Stimulated activated naive CD8-positive, alpha-beta T cell treated with anti-CD3 and anti-CD28 coated beads, Interleukin-15, amount 100 ng/mL, for 72 hours (primary cell): Measurements from ENCODE around the gene CAMKMT.
A peak's percentile ranks its signal among the peaks of the same experiment; 100 is the strongest.

Experiments used
- ATAC-seq: fragments of 150-1000 bp; cut with Tn5 transposase; 2 replicates; pipeline ENCODE4 v1.10.0; 2021; ENCODE audit warnings: mild to moderate bottlenecking, moderate library complexity
- DNase-seq, 2 donors: peaks; one replicate each; pipeline ENCODE4 v3.0.0; 2021 to 2022
- H3K27ac Mint-ChIP-seq, 2 donors: one replicate each; pipeline ENCODE4 v1.8.0; 2022; ENCODE audit warnings: mild to moderate bottlenecking in 2 of 2, mixed read lengths in 2 of 2, moderate library complexity in 2 of 2
- H3K27me3 Mint-ChIP-seq: one replicate; pipeline ENCODE4 v1.8.0; 2022; ENCODE audit warnings: mixed read lengths
- H3K4me1 Mint-ChIP-seq: one replicate; pipeline ENCODE4 v1.8.0; 2022; ENCODE audit warnings: mild to moderate bottlenecking, mixed read lengths
- H3K4me3 Mint-ChIP-seq, 2 donors: one replicate each; pipeline ENCODE4 v1.8.0; 2022; ENCODE audit warnings: mild to moderate bottlenecking in 2 of 2, mixed read lengths in 2 of 2, moderate library complexity in 1 of 2
- H3K9me3 Mint-ChIP-seq, 2 donors: one replicate each; pipeline ENCODE4 v1.8.0; 2022; ENCODE audit warnings: mixed read lengths in 2 of 2

CAMKMT gene

GRCh38 chr2:44802777-44803424 is 441.2 kb downstream of the CAMKMT start:
- peaks cover 27% of the 10 kb centered on the region for H3K4me1 Mint-ChIP-seq
- ATAC-seq (peak; percentile 12), DNase-seq (no peak)
- no peak overlapping the region for H3K4me3 Mint-ChIP-seq
- no peaks in the 10 kb centered on the region for H3K9me3 Mint-ChIP-seq
- H3K27me3 Mint-ChIP-seq = peaks cover 96% of the 10 kb centered on the region
- H3K27ac Mint-ChIP-seq = no peak overlapping the region

- no peaks in the 10 kb centered on the region for H3K9me3 Mint-ChIP-seq
- H3K27ac Mint-ChIP-seq = no peak overlapping the region
- no peak for ATAC-seq
- no peak overlapping the region for H3K4me3 Mint-ChIP-seq
- peaks cover 27% of the 10 kb centered on the region for H3K4me1 Mint-ChIP-seq
- peaks cover 91% of the 10 kb centered on the region for H3K27me3 Mint-ChIP-seq
- DNase-seq = no peak
These were observed 442.9 kb downstream of the CAMKMT start for GRCh38 chr2:44804406-44805265.

DNA sequence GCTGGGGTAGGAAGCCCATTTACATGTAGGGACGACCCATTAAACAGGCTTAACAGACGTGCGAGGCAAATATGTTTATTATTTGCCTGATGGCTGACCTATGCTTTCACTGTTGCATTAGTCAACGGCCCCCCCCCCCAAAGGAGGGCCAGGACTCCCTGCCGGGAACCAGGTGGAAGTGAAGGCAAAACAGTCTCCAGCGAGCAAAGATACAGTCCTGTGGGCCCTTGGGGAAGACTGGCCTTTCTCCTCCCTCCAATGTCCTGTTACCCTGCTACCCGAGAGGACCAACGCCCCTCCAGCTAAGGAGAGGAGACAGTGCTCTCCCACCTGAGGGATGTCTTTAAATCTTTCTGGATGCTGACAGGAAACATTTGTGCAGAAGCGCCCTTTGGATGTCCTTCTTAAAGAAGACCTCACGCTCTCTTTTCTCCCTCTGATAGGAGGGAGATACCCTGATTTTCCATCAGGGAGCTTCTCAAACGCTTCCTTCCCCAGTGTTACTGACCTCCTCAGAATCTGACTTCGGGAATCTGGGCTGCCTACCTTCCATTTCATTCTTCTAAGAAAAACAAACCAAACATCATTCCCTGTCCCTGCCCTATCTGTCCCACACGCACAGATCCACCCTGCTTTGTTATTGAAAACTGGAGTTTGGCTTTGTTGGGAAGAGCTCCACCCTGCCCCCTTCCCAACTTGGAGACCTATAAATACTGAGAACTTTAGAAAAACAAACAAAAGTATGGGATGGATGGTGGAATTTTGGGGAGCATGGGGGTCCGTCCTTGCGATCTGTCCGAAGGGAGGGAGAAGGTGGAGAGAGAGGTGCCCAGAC is 443.9 kb downstream of the CAMKMT start:
- Mint-ChIP-seq H3K4me3 (no peak overlapping the region), H3K27me3 (peaks cover 91% of the 10 kb centered on the region)
- no peak for DNase-seq

DNA sequence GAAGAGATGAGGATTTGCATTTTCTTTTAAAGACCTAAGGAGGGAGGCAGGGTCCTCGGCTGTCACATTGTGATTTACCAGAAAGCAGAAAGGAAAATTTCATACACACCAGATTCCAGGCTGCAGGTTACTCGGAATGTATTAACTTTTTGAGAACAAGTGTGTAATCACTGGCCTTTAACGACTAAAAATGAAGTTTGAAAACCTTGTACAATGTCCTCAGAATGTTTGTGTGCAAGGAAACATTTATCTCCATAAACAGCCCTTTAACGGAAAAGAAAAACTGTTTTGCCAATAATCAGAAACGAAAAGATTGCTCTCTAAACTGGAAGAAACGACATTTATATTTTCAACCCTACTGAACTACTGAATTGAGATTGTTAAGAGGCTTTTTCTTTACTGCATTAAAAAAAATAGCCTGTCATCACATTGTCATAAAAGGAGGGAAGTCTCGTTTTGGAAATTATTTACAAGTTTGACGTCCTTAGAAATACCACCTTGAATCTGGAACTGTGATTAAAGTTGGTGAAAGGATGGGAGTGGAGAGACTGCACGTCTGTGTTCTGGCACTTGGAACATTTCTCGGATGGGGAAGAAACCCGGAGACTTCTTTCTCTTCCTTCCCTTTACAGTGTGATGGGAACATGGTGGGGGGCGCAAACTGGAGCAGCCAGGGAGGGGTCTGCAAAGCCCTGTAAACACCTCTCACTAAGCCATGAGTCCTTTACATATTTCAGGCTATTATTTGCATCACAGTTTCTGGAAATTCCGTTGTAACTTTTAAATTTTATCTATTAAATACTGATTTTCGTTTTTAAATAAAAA is 445.7 kb downstream of the CAMKMT start:
- Mint-ChIP-seq H3K27ac (no peak overlapping the region), H3K9me3 (peaks cover 4 to 8% of the 10 kb centered on the region in 2 donors), H3K4me3 (no peak overlapping the region), H3K27me3 (peaks cover 89% of the 10 kb centered on the region), H3K4me1 (peaks cover 10% of the 10 kb centered on the region)
- DNase-seq (no peak), ATAC-seq (no peak)

More for the DNA sequence above, 443.9 kb downstream of the CAMKMT start:
- Mint-ChIP-seq H3K9me3 (no peaks in the 10 kb centered on the region), H3K4me1 (peaks cover 27% of the 10 kb centered on the region), H3K27ac (no peak overlapping the region)
- ATAC-seq = no peak

GRCh38 chr2:44810892-44811530 is 449.3 kb downstream of the CAMKMT start:
- Mint-ChIP-seq H3K27me3 (peaks cover 87% of the 10 kb centered on the region), H3K4me1 (no peaks in the 10 kb centered on the region), H3K27ac (peak overlapping the region in 1 of 2 donors; percentile 78), H3K9me3 (peaks cover 4 to 8% of the 10 kb centered on the region in 2 donors), H3K4me3 (no peak overlapping the region)
- DNase-seq (no peak), ATAC-seq (no peak)

DNA sequence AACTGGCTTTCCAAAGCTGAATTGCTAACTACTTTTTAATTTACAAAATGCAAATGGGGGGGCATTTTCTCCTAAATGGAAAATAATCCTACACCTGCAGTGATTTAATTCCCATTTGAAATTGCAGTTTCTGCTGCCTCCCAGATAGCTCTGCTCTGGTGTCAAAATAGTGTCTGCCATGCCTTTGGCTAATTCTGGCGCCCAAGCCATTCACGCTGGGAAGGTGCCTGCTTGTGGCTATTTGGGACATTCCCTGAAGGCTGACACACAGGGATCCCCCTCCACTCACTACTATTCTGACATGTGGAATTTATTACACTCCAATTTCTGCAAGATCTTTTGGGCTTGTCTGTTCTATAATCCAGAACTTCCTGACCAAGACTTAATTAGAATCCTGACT is 451.4 kb downstream of the CAMKMT start:
- no peak overlapping the region for H3K27ac Mint-ChIP-seq
- peaks cover 76% of the 10 kb centered on the region for H3K27me3 Mint-ChIP-seq
- peaks cover 4 to 8% of the 10 kb centered on the region in 2 donors for H3K9me3 Mint-ChIP-seq
- H3K4me3 Mint-ChIP-seq = no peak overlapping the region
- ATAC-seq (no peak), DNase-seq (no peak)
- no peaks in the 10 kb centered on the region for H3K4me1 Mint-ChIP-seq

GRCh38 chr2:44813658-44814057 is 451.9 kb downstream of the CAMKMT start:
- Mint-ChIP-seq H3K27me3 (peaks cover 79% of the 10 kb centered on the region), H3K4me3 (no peak overlapping the region), H3K9me3 (peaks cover 4 to 8% of the 10 kb centered on the region in 2 donors), H3K27ac (no peak overlapping the region), H3K4me1 (no peaks in the 10 kb centered on the region)
- no peak for DNase-seq
- no peak for ATAC-seq

- Mint-ChIP-seq H3K9me3 (no peaks in the 10 kb centered on the region), H3K4me3 (no peak overlapping the region), H3K27ac (no peak overlapping the region), H3K27me3 (peaks cover 57% of the 10 kb centered on the region), H3K4me1 (no peaks in the 10 kb centered on the region)
- no peak for DNase-seq
- no peak for ATAC-seq
These were observed 455.5 kb downstream of the CAMKMT start for GRCh38 chr2:44817256-44817655.

DNA sequence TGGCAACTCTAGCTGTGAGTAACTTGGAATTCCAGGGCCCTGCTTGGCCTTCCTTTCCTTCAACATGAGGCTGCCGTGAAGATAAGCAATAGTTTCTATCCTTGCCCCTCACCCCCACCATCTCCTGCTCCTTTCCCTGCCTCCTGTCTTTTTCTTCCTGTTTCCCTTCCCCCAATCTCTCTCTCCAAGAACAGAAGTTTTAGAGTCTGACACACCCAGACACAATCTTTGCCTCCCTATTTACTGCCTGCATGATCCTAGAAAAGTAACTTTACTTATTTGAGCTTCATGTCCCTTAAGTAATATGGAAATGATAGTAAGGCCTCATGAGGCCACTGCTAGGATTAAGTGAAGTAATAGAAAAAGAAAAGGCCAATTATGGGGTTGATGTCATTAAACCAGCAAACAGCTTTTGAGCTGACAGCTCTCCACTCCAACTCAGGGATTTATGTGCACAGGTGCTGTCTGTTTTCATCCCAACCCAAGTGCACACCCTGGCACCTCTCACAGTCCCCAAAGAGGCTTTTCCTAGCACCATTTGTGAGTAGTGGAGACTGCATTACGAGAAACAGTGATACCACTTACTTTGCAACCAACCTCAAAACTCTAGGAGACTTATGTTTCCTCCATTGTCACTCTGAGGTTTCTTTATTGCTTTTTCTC is 456.1 kb downstream of the CAMKMT start:
- no peak overlapping the region for H3K4me3 Mint-ChIP-seq
- DNase-seq (no peak), ATAC-seq (no peak)
- H3K27ac Mint-ChIP-seq = no peak overlapping the region
- H3K4me1 Mint-ChIP-seq = no peaks in the 10 kb centered on the region
- H3K9me3 Mint-ChIP-seq = no peaks in the 10 kb centered on the region
- H3K27me3 Mint-ChIP-seq = peaks cover 55% of the 10 kb centered on the region

- DNase-seq (no peak), ATAC-seq (no peak)
- no peaks in the 10 kb centered on the region for H3K4me1 Mint-ChIP-seq
- no peaks in the 10 kb centered on the region for H3K9me3 Mint-ChIP-seq
- H3K27me3 Mint-ChIP-seq = peaks cover 50% of the 10 kb centered on the region
- no peak overlapping the region for H3K4me3 Mint-ChIP-seq
- no peak overlapping the region for H3K27ac Mint-ChIP-seq
These were observed 457.3 kb downstream of the CAMKMT start for GRCh38 chr2:44819061-44819460.

DNA sequence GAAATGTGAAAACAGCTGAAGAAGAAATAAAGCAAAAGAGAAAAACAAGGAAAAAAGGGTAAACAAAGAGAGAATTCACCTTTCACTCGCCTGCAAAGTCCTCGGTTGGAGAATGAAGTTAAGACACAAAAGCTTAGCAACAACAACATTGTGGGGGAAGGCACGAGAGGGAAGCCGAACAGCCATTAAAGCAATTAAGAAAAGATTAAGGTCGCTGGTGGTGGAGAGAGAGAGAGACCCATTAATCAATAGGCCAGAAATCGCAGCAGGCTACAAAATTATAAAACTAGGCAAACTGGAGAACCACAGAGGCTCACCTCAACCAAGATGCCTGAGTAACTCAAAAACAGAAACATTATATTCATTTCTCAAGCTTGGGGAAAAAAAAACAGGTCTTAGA is 459.8 kb downstream of the CAMKMT start:
- H3K27ac Mint-ChIP-seq = no peak overlapping the region
- no peaks in the 10 kb centered on the region for H3K9me3 Mint-ChIP-seq
- peaks cover 29% of the 10 kb centered on the region for H3K27me3 Mint-ChIP-seq
- H3K4me3 Mint-ChIP-seq = no peak overlapping the region
- H3K4me1 Mint-ChIP-seq = no peaks in the 10 kb centered on the region
- DNase-seq (no peak), ATAC-seq (no peak)

- Mint-ChIP-seq H3K27ac (no peak overlapping the region), H3K27me3 (peaks cover 27% of the 10 kb centered on the region), H3K9me3 (no peaks in the 10 kb centered on the region), H3K4me3 (no peak overlapping the region), H3K4me1 (no peaks in the 10 kb centered on the region)
- no peak for ATAC-seq
- DNase-seq = no peak
These were observed 460.4 kb downstream of the CAMKMT start for GRCh38 chr2:44822174-44822573.
